H1 (cell line): Measurements from ENCODE around the gene HSD17B2. TPM values are rescaled to one million over a fixed set of nuclear protein-coding genes. Genes with fewer than 3 reads are reported as not detected.

ENCODE experiments used
- CTCF ChIA-PET: fragments of 300-600 bp; sonication (Branson Sonifier 250); formaldehyde crosslinking; loops from one replicate; lab custom pipeline; 2021; ENCODE audit not compliant: partially characterized antibody; lab: Charles Lee
- POLR2A ChIA-PET: fragments of 300-600 bp; sonication (Branson Sonifier 250); formaldehyde crosslinking; loops from one replicate; lab custom pipeline; 2021; ENCODE audit warnings: inconsistent platforms; ENCODE audit not compliant: partially characterized antibody; lab: Charles Lee
- DNase-seq, 2 experiments: peaks; one replicate each; pipeline versions ENCODE4 v3.0.0 to v3.0.0-alpha.2; 2010 to 2022; ENCODE audit warnings: low spot score in 2 of 2, low read depth in 1 of 2, mixed read lengths in 1 of 2
- FAIRE-seq: peaks from 2 replicates; lab custom pipeline; 2011; peaks lifted over from hg19 to GRCh38; lab: Jason Lieb, UNC
- H2AFZ ChIP-seq: 2 replicates; pipeline ENCODE4 v1.8.1; 2012; ENCODE audit warnings: low read length, inconsistent platforms
- H2AK5ac ChIP-seq: 2 replicates; pipeline ENCODE4 v1.6.1; 2013; ENCODE audit warnings: low read depth, low read length
- H2BK120ac ChIP-seq: replicated peaks from 2 replicates; pipeline ENCODE3; 2013; ENCODE audit warnings: low read depth, low read length, inconsistent platforms
- H2BK12ac ChIP-seq: 2 replicates; pipeline ENCODE4 v1.6.1; 2013; ENCODE audit warnings: low read depth, low read length
- H2BK15ac ChIP-seq: 2 replicates; pipeline ENCODE4 v1.6.1; 2013; ENCODE audit warnings: low read length
- H2BK20ac ChIP-seq: 2 replicates; pipeline ENCODE4 v1.6.1; 2013; ENCODE audit warnings: low read length
- H2BK5ac ChIP-seq: 2 replicates; pipeline ENCODE4 v1.6.1; 2013; ENCODE audit warnings: low read depth, low read length
- H3K14ac ChIP-seq: 2 replicates; pipeline ENCODE4 v1.6.1; 2013; ENCODE audit warnings: inconsistent platforms; ENCODE audit not compliant: insufficient read length
- H3K18ac ChIP-seq: 2 replicates; pipeline ENCODE4 v1.6.1; 2013; ENCODE audit warnings: low read length; ENCODE audit errors: extremely low read depth
- H3K23ac ChIP-seq: 2 replicates; pipeline ENCODE4 v1.6.1; 2013; ENCODE audit warnings: inconsistent platforms; ENCODE audit not compliant: insufficient read length
- H3K23me2 ChIP-seq: 2 replicates; pipeline ENCODE4 v1.6.1; 2013; ENCODE audit warnings: low read depth, low read length
- H3K27ac ChIP-seq: 2 replicates; pipeline ENCODE4 v1.6.1; 2011; ENCODE audit warnings: low read depth, low read length, inconsistent platforms
- H3K27me3 ChIP-seq, 4 experiments: replicated peaks in 1 of 4; 1 replicate in 1 of 4; 2 replicates in 3 of 4; pipeline versions ENCODE4 v1.6.1 to v1.8.1; 2011 to 2013; ENCODE audit warnings: low read length in 3 of 4, mild to moderate bottlenecking in 3 of 4, inconsistent platforms in 2 of 4, mixed read lengths in 2 of 4, moderate library complexity in 1 of 4; ENCODE audit not compliant: control insufficient read depth in 3 of 4, insufficient read depth in 3 of 4; ENCODE audit errors: extremely low read depth in 1 of 4
- H3K36me3 ChIP-seq, 4 experiments: 2 replicates each; pipeline versions ENCODE4 v1.6.1 to v1.8.1; 2011 to 2013; ENCODE audit warnings: mild to moderate bottlenecking in 4 of 4, low read length in 3 of 4, moderate library complexity in 2 of 4, control low read depth in 1 of 4, inconsistent platforms in 1 of 4; ENCODE audit not compliant: insufficient read depth in 4 of 4, control insufficient read depth in 2 of 4
- H3K4ac ChIP-seq: replicated peaks from 2 replicates; pipeline ENCODE3; 2013; ENCODE audit warnings: low read length, low read depth, mixed read lengths, inconsistent platforms; ENCODE audit not compliant: insufficient read length
- H3K4me1 ChIP-seq, 4 experiments: replicated peaks in 1 of 4; 1 replicate in 1 of 4; 2 replicates in 3 of 4; pipeline versions ENCODE4 v1.6.1 to v1.8.1; 2011 to 2013; ENCODE audit warnings: low read length in 3 of 4, inconsistent platforms in 2 of 4, mixed read lengths in 1 of 4; ENCODE audit not compliant: insufficient read depth in 4 of 4, control insufficient read depth in 3 of 4
- H3K4me2 ChIP-seq, 2 experiments: 2 replicates each; pipeline versions ENCODE4 v1.6.1 to v1.8.1; 2011 to 2013; ENCODE audit warnings: low read depth in 2 of 2, low read length in 2 of 2, control low read depth in 1 of 2, inconsistent platforms in 1 of 2, mild to moderate bottlenecking in 1 of 2; ENCODE audit not compliant: insufficient read depth in 1 of 2
- H3K4me3 ChIP-seq, 4 experiments: fragments of 200-600, 300-600 bp in 1 of 4; sonication (generic), shearing (Covaris generic), sonication (Bioruptor Twin) in 1 of 4; 2 replicates each; pipeline versions ENCODE4 v1.5.1 to v1.8.1; 2011 to 2016; ENCODE audit warnings: low read length in 4 of 4, low read depth in 3 of 4, control low read depth in 2 of 4, inconsistent platforms in 2 of 4, mild to moderate bottlenecking in 2 of 4, mixed read lengths in 1 of 4, moderate library complexity in 1 of 4; ENCODE audit not compliant: insufficient read depth in 2 of 4; ENCODE audit errors: extremely low read depth in 1 of 4
- H3K56ac ChIP-seq: replicated peaks from 2 replicates; pipeline ENCODE3; 2013; ENCODE audit warnings: low read depth, mild to moderate bottlenecking, mixed read lengths, low read length, inconsistent platforms; ENCODE audit not compliant: insufficient read length
- H3K79me1 ChIP-seq: 2 replicates; pipeline ENCODE4 v1.6.1; 2013; ENCODE audit warnings: low read depth, low read length, control low read depth
- H3K79me2 ChIP-seq, 2 experiments: 2 replicates each; pipeline versions ENCODE4 v1.6.1 to v1.8.1; 2012 to 2013; ENCODE audit warnings: low read length in 2 of 2, mild to moderate bottlenecking in 2 of 2, inconsistent platforms in 1 of 2; ENCODE audit not compliant: insufficient read depth in 2 of 2, control insufficient read depth in 1 of 2
- H3K9ac ChIP-seq, 4 experiments: replicated peaks in 1 of 4; 1 replicate in 1 of 4; 2 replicates in 3 of 4; pipeline versions ENCODE4 v1.6.1 to v1.8.1; 2011 to 2013; ENCODE audit warnings: low read depth in 3 of 4, low read length in 3 of 4, control low read depth in 2 of 4, mild to moderate bottlenecking in 2 of 4, moderate library complexity in 2 of 4, inconsistent platforms in 1 of 4; ENCODE audit errors: extremely low read depth in 1 of 4
- H3K9me3 ChIP-seq, 2 experiments: 2 replicates each; pipeline versions ENCODE4 v1.6.1 to v1.8.1; 2012 to 2013; ENCODE audit warnings: mild to moderate bottlenecking in 2 of 2, moderate library complexity in 2 of 2, control low read depth in 1 of 2, inconsistent platforms in 1 of 2, low read depth in 1 of 2, low read length in 1 of 2, mixed read lengths in 1 of 2; ENCODE audit not compliant: insufficient read depth in 2 of 2
- H4K20me1 ChIP-seq, 2 experiments: replicated peaks in 1 of 2; 2 replicates each; pipeline versions ENCODE3 to v1.8.1; 2011 to 2013; ENCODE audit warnings: inconsistent platforms in 2 of 2, low read length in 2 of 2, mild to moderate bottlenecking in 1 of 2; ENCODE audit not compliant: insufficient read depth in 2 of 2, control insufficient read depth in 1 of 2
- H4K5ac ChIP-seq: 2 replicates; pipeline ENCODE4 v1.6.1; 2013; ENCODE audit warnings: low read length, low read depth, mixed read lengths, inconsistent platforms; ENCODE audit not compliant: insufficient read length
- H4K8ac ChIP-seq: 2 replicates; pipeline ENCODE4 v1.8.0; 2013; ENCODE audit warnings: mild to moderate bottlenecking, moderate library complexity, low read length, inconsistent platforms; ENCODE audit not compliant: insufficient read depth; ENCODE audit errors: extremely low read depth
- H4K91ac ChIP-seq: replicated peaks from 2 replicates; pipeline ENCODE3; 2013; ENCODE audit warnings: low read length, mixed read lengths, inconsistent platforms; ENCODE audit not compliant: insufficient read length
- BCL11A ChIP-seq, 2 experiments: IDR thresholded peaks; one replicate each; pipeline ENCODE4 v1.6.1; 2011; ENCODE audit warnings: low read depth in 2 of 2, low read length in 2 of 2, mild to moderate bottlenecking in 2 of 2
- JUND ChIP-seq: IDR thresholded peaks from 2 replicates; pipeline ENCODE4 v1.6.1; 2011; ENCODE audit warnings: mild to moderate bottlenecking, improper control_type of control experiment, low read length
- POLR2AphosphoS5 ChIP-seq: IDR thresholded peaks from 2 replicates; pipeline ENCODE4 v1.6.1; 2011; ENCODE audit warnings: low read depth, low read length
- RNF2 ChIP-seq: fragments of 200-900, 300-1000 bp; sonication (generic); IDR thresholded peaks from 2 replicates; pipeline ENCODE4 v1.7.1; 2016; ENCODE audit warnings: borderline replicate concordance, low read depth, mild to moderate bottlenecking, antibody characterized with exemption, low read length; ENCODE audit not compliant: poor library complexity, severe bottlenecking; ENCODE audit errors: missing control alignments
- WGBS, 2 experiments: shearing (Covaris generic) in 1 of 2; methylation state at CpG; one replicate each; pipeline versions ENCODE4 v1.1.6 to v1.1.7; 2013 to 2015; ENCODE audit warnings: low lambda C conversion rate in 2 of 2, mixed read lengths in 2 of 2, inconsistent platforms in 1 of 2, low coverage in 1 of 2, missing lambda C conversion rate in 1 of 2; ENCODE audit not compliant: insufficient replicate concordance in 2 of 2, insufficient coverage in 1 of 2, insufficient read length in 1 of 2; ENCODE audit errors: extremely low coverage in 1 of 2, missing lambda C conversion rate in 1 of 2; 5-methylcytosine and 5-hydroxymethylcytosine counted together
- polyA plus RNA-seq, 7 experiments: library from polyadenylated mRNA; depleted of rRNA in 3 of 7; stranded (reverse) in 5 of 7; unstranded in 2 of 7; fragments of >200 nt in 5 of 7; fragments of 200-250 nt in 2 of 7; gene quantifications; 1 replicate in 5 of 7; 2 replicates in 1 of 7; 4 replicates in 1 of 7; pipeline versions ENCODE4 v1.2.1 to v1.2.3, GENCODE V29; 2011 to 2013; ENCODE audit warnings: missing spikeins in 2 of 7, mixed read lengths in 2 of 7
- total RNA-seq: library from RNA; stranded (reverse); fragmentation: NEBNext Ultra II Directional; extraction: Animal tissue kit (Norgen Biotek cat#: 25700); gene quantifications from 2 replicates; pipeline ENCODE4 v1.2.1, GENCODE V29; 2021
- TF ChIP-seq, protein P1 (sequence below): IDR thresholded peaks from 2 replicates; pipeline ENCODE4 v1.6.1; 2012; ENCODE audit warnings: inconsistent platforms

Gene HSD17B2
- total and polyA plus RNA-seq, 2 of the 8 experiments (the other 6 are each of a cell fraction or from before 2014, with no cell fraction given): not detected

DNA sequence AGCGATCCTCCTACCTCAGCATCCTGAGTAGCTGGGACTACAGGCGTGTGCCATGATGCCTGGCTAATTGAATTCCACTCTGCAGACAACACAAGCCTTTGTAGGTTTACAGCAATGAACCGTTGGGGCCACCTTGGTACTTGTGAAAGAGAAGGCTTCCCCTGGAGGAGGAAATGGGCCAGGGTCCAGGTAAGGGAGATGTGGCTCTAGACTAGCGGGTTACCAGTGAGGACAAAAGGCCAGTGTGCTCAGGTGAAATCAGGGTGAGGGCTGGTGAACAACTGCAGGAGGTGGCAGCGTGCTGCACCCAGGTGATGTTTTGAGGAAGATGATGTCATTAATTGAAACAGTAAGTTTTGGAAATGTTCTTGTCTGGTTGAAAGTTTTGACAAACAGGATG is 30.5 kb upstream of the HSD17B2 start:
- no peak for DNase-seq
- Histone ChIP-seq H3K27ac (no peak overlapping the region), H3K14ac (no peak overlapping the region), H3K4me3 (no peak overlapping the region), H3K56ac (no peak overlapping the region), H2AFZ (no peak overlapping the region), H2BK15ac (no peak overlapping the region), H3K23me2 (no peaks in the 10 kb centered on the region), H2BK12ac (no peak overlapping the region), H2AK5ac (no peak overlapping the region), H2BK20ac (no peak overlapping the region), H4K8ac (no peak overlapping the region), H2BK5ac (no peak overlapping the region), H3K4ac (no peak overlapping the region), H4K5ac (no peak overlapping the region), H3K79me1 (no peaks in the 10 kb centered on the region), H4K20me1 (no peaks in the 10 kb centered on the region), H3K18ac (no peak overlapping the region), H3K79me2 (no peaks in the 10 kb centered on the region), H2BK120ac (no peak overlapping the region), H4K91ac (no peak overlapping the region), H3K36me3 (no peaks in the 10 kb centered on the region), H3K9me3 (peaks cover 15% of the 10 kb centered on the region in 2 experiments), H3K4me1 (no peaks in the 10 kb centered on the region), H3K23ac (no peak overlapping the region), H3K4me2 (no peak overlapping the region), H3K9ac (no peak overlapping the region), H3K27me3 (no peaks in the 10 kb centered on the region)
- no peak for TF ChIP-seq BCL11A (IDR thresholded peaks at IDR 0.05; ENCODE audit: low read depth in 2 of 2, low read length in 2 of 2)
- no peak for TF ChIP-seq JUND
- TF ChIP-seq POLR2AphosphoS5: no peak
- no peak for TF ChIP-seq RNF2
- TF ChIP-seq, protein P1, sequence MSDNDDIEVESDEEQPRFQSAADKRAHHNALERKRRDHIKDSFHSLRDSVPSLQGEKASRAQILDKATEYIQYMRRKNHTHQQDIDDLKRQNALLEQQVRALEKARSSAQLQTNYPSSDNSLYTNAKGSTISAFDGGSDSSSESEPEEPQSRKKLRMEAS: no peak
- 92% methylated on average over 5 of the region's 5 CpGs; no CpG with 5 or more reads in 1 of the 2 experiments for WGBS, 2 experiments
- FAIRE-seq: no peak
- ChIA-PET CTCF (interaction anchor here (1.1 to 2.2 kb wide), 2 partner anchors 28 to 63 kb away, joined by 4 to 5 read pairs; no protein-coding TSS in a partner anchor), POLR2A (no interaction called here)
